Kidney epithelial cell (primary cell): ENCODE data around the gene C2CD4C. TPM values are rescaled to one million over a fixed set of nuclear protein-coding genes. Genes with fewer than 3 reads are reported as not detected.
"Not testable (repeated sequence)": the region's sequence is repeated elsewhere in the genome, so short reads cannot be mapped to it uniquely, and the experiment has no call there.

Experiments
- DNase-seq: peaks from one replicate; pipeline ENCODE4 v3.0.0-alpha.2; 2010; ENCODE audit warnings: low read depth
- H3K27me3 ChIP-seq: 2 replicates; pipeline ENCODE4 v1.6.0; 2011; ENCODE audit warnings: low read length; ENCODE audit not compliant: control insufficient read depth, insufficient read depth
- H3K36me3 ChIP-seq: 2 replicates; pipeline ENCODE4 v1.5.1; 2011; ENCODE audit warnings: low read length; ENCODE audit not compliant: control insufficient read depth, insufficient read depth
- H3K4me3 ChIP-seq: 2 replicates; pipeline ENCODE4 v1.5.1; 2011; ENCODE audit warnings: low read depth, mild to moderate bottlenecking, control low read depth, low read length
- total RNA-seq: library from RNA; depleted of rRNA; stranded (reverse); fragments of >200 nt; gene quantifications from 2 replicates; pipeline ENCODE4 v1.2.3, GENCODE V29; 2015
- TF ChIP-seq, protein P1 (sequence below): IDR thresholded peaks from 2 replicates; pipeline ENCODE4 v1.5.1; 2011; ENCODE audit warnings: mild to moderate bottlenecking, moderate library complexity, low read length, control low read depth, inconsistent platforms; ENCODE audit not compliant: insufficient read depth, poor library complexity, severe bottlenecking

C2CD4C gene
- total RNA-seq, 1 donor from 2014 or later, result not detected

DNA sequence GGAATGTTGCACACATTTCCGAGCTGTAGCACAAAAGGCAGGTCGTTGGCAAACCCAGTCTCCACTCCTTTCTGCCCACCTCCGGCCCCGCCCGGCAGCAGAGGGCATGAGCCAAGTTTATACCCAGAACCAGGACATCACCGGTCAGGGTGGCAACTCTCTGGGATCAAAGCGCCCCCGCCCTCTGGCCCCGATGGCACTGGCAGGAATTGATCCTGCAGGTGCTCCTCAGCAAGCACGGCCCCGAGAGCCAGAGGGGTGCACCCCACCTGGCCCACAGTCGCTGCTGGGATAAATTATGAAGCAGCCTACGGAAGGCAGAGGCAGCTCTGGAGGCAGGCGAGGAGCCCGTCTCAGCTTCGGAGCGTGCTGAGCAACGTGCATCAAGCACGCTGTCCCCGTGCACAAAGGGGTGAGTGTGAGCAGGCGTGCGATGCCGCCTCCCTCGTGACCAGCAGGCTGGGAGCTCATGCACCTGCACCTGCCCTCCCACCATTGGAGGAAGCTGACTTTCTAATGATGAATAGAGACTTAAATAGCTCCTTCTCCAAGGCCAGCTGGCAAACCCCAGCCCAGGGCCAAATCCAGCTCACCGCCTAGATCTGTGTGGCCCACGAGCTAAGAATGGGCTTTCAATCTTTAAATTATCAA, 26.2 kb upstream of the C2CD4C start:
- TF ChIP-seq, protein P1, sequence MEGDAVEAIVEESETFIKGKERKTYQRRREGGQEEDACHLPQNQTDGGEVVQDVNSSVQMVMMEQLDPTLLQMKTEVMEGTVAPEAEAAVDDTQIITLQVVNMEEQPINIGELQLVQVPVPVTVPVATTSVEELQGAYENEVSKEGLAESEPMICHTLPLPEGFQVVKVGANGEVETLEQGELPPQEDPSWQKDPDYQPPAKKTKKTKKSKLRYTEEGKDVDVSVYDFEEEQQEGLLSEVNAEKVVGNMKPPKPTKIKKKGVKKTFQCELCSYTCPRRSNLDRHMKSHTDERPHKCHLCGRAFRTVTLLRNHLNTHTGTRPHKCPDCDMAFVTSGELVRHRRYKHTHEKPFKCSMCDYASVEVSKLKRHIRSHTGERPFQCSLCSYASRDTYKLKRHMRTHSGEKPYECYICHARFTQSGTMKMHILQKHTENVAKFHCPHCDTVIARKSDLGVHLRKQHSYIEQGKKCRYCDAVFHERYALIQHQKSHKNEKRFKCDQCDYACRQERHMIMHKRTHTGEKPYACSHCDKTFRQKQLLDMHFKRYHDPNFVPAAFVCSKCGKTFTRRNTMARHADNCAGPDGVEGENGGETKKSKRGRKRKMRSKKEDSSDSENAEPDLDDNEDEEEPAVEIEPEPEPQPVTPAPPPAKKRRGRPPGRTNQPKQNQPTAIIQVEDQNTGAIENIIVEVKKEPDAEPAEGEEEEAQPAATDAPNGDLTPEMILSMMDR, result no peak
- DNase-seq, result no peak
- peaks cover 10% of the 10 kb centered on the region for H3K27me3 ChIP-seq
- no peaks in the 10 kb centered on the region for H3K36me3 ChIP-seq
- H3K4me3 ChIP-seq, result no peak overlapping the region

DNA sequence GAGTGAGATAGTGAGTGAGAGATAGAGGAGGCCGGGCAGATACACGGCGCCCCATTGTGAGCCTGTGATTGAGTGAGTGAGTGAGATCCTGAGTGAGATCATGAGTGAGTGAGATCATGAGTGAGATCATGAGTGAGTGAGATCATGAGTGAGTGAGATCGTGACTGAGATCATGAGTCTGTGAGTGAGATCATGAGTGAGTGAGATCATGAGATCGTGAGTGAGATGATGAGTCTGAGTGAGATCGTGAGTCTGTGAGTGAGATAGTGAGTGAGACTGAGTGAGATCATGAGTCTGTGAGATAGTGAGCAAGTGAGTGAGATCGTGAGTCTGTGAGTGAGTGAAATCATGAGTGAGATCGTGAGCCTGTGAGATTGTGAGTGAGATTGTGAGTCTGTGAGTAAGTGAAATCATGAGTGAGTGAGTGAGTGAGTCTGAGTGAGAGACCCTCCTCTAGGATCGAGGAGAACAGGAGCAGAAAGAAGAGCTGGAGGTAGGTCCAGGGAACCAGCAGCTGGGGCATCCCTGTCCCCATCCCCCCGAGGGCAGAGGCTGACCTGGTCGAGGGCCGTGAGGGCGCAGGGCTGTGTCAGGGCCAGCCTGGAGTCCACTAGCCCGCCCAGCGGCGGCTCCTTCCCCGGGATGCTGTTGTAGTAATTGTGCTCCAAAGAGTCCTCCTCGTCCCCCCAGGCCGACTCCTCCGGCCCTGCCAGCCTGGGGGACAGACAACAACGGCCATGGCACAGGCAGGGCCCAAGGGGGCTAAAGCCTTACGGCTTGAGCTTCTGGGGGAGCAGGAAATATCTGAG, 25.4 kb upstream of the C2CD4C start:
- Histone ChIP-seq H3K36me3 (no peaks in the 10 kb centered on the region), H3K27me3 (peaks cover 9% of the 10 kb centered on the region), H3K4me3 (no peak overlapping the region)
- TF ChIP-seq, protein P1, result no peak
- DNase-seq, result no peak

DNA sequence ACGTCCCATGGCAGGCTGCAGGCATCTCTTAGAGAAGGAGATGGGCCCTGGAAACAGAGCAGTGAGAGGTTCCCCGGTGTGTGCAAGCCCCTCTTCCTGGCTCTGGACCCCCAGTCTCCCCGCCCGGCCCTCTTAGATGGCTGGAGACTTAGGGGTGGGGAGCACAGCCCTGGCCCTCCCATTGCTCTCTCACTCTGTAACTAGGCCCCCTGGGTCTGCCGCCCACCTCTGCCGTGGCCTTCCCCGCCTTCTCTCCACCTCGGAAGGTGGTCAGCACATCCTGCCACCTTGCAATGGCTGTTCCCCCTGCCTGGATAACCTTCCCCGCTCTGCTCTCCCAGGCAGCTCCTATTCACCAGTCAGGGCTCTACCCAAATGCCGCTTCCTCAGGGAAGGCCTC, 21.8 kb upstream of the C2CD4C start:
- no peaks in the 10 kb centered on the region for H3K36me3 ChIP-seq

DNA sequence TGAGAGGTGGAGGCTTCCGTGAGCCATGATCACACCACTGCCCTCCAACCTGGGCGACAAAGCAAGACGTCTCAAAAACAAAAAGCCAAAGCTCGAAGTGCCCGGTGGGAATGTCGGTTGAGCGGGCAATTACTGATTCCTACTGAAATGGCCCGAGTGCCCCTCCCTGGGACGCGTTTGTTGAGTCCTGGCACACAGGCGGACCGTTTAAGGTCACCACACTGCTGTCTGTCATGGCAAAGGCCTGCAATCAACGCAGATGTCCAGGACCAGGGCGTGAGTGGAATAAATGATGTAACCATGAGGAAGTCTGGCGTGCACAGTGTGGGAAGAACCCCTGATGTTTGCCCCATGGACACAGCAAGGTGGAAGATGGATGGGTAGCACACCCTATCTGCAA, 19.2 kb upstream of the C2CD4C start:
- H3K27me3 ChIP-seq, result peaks cover 3% of the 10 kb centered on the region
- no peak overlapping the region for H3K4me3 ChIP-seq
- TF ChIP-seq, protein P1, result no peak
- no peaks in the 10 kb centered on the region for H3K36me3 ChIP-seq
- no peak for DNase-seq

More for the DNA sequence above, 21.8 kb upstream of the C2CD4C start:
- Histone ChIP-seq H3K4me3 (no peak overlapping the region), H3K27me3 (peaks cover 5% of the 10 kb centered on the region)
- TF ChIP-seq, protein P1, result no peak
- no peak for DNase-seq

DNA sequence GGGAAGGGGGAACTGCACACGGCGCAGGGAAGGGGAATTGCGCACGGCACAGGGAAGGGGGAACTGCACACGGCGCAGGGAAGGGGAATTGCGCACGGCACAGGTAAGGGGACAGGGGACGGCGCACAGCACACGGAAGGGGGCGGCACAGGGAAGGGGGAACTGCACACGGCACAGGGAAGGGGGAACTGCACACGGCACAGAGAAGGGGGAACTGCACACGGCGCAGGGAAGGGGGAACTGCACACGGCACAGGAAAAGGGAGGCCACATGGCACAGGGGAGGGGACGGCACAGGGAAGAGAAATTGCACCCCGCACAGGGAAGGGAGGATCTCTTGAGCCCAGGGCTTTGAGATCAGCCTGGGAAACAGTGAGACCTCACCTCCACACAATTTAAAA, 18.7 kb upstream of the C2CD4C start:
- H3K27me3 ChIP-seq, H3K4me3 ChIP-seq, H3K36me3 ChIP-seq, DNase-seq: not testable (repeated sequence)

DNA sequence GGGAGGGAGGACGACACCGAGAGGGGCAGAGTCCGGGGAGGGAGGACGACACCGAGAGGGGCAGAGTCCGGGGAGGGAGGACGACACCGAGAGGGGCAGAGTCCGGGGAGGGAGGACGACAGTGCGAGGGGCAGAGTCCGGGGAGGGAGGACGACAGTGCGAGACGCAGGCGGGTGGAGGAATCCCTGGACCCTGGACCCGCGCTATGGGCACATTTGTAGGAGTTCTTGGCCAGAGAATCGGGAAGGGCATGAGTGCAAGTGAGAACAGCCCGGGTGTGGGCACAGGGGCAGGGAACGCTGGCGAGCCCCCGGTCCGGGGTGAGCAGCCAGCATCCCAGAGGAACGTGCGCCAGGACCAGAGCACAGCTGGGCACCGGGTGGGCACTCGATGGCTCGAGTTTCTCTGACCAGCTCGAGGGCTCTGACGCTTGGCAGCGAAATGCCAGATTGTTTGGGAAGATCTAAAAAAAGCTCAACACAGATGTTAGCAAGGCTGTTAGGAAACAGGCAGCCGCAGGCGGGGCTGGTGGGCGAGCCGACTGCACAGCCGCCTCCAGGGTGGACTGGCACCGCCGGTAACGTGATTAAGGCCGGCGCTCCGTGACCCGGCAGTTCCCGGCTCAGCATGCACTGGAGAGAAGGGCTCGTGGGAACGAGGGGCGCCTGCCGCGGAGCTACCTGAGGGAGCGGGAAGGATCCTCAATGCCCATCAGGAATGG, 17.9 kb upstream of the C2CD4C start:
- Histone ChIP-seq H3K36me3 (no peaks in the 10 kb centered on the region), H3K4me3 (no peak overlapping the region), H3K27me3 (peaks cover 3% of the 10 kb centered on the region)
- TF ChIP-seq, protein P1, result no peak
- DNase-seq, result no peak
